PC-9 (cell line): ENCODE measurements around the gene ATM. TPM values are rescaled to one million over a fixed set of nuclear protein-coding genes. Genes with fewer than 3 reads are reported as not detected.
"Not testable (repeated sequence)": the region's sequence is repeated elsewhere in the genome, so short reads cannot be mapped to it uniquely, and the experiment has no call there.

Experiments used
- BruUV-seq: library from RNA; stranded (reverse); fragments of 400-500 nt; replicated peaks from 2 replicates; lab custom pipeline; 2021; lab: Mats Ljungman, UMichigan
- CTCF ChIA-PET: fragments of 300-600 bp; sonication (Branson Sonifier 250); formaldehyde crosslinking; loops from one replicate; lab custom pipeline; 2022; ENCODE audit warnings: antibody characterized with exemption; lab: Charles Lee
- POLR2A ChIA-PET: fragments of 300-600 bp; sonication (Branson Sonifier 250); formaldehyde crosslinking; loops from one replicate; lab custom pipeline; 2022; ENCODE audit warnings: antibody characterized with exemption; ENCODE audit not compliant: unreplicated experiment; lab: Charles Lee
- DNase-seq, 2 experiments: peaks; one replicate each; pipeline versions ENCODE4 v3.0.0 to v3.0.0-alpha.2; 2015 to 2022; ENCODE audit warnings: mixed read lengths in 1 of 2
- H2AFZ ChIP-seq: fragments of 200-600 bp; sonication (generic); 2 replicates; pipeline ENCODE4 v1.8.1; 2017; ENCODE audit warnings: antibody characterized with exemption
- H3F3A ChIP-seq: fragments of 200-600 bp; sonication (generic); 2 replicates; pipeline ENCODE4 v1.8.1; 2017; ENCODE audit warnings: antibody characterized with exemption, mild to moderate bottlenecking, low read depth; ENCODE audit not compliant: insufficient read depth
- H3K27ac ChIP-seq: fragments of 200-600 bp; sonication (generic); 2 replicates; pipeline ENCODE4 v1.6.1; 2016; ENCODE audit warnings: mixed run types
- H3K27me3 ChIP-seq: fragments of 200-600 bp; sonication (generic); 2 replicates; pipeline ENCODE4 v1.6.1; 2016; ENCODE audit warnings: low read depth, mixed run types; ENCODE audit not compliant: insufficient read depth
- H3K36me3 ChIP-seq: fragments of 200-600 bp; sonication (generic); 2 replicates; pipeline ENCODE4 v1.6.1; 2016; ENCODE audit warnings: low read depth, mixed run types
- H3K4me1 ChIP-seq: fragments of 200-600 bp; sonication (generic); replicated peaks from 2 replicates; pipeline ENCODE4 v1.6.1; 2016; ENCODE audit warnings: mixed run types; ENCODE audit not compliant: insufficient read depth
- H3K4me2 ChIP-seq: fragments of 200-600 bp; sonication (generic); 2 replicates; pipeline ENCODE4 v1.6.1; 2017; ENCODE audit warnings: mixed run types
- H3K4me3 ChIP-seq: fragments of 200-600 bp; sonication (generic); 2 replicates; pipeline ENCODE4 v1.6.1; 2016; ENCODE audit warnings: mixed run types
- H3K79me2 ChIP-seq: fragments of 200-600 bp; sonication (generic); 2 replicates; pipeline ENCODE4 v1.6.1; 2017; ENCODE audit warnings: low read depth, mixed run types
- H3K9me2 ChIP-seq: fragments of 200-600 bp; sonication (generic); 2 replicates; pipeline ENCODE4 v1.8.1; 2017; ENCODE audit warnings: mild to moderate bottlenecking; ENCODE audit not compliant: insufficient read depth
- H3K9me3 ChIP-seq: fragments of 200-600 bp; sonication (generic); 2 replicates; pipeline ENCODE4 v1.8.1; 2016; ENCODE audit warnings: low read depth; ENCODE audit not compliant: insufficient read depth
- H4K20me1 ChIP-seq: fragments of 200-600 bp; sonication (generic); 2 replicates; pipeline ENCODE4 v1.8.1; 2017; ENCODE audit not compliant: insufficient read depth
- EZH2 ChIP-seq: fragments of 200-600 bp; sonication (generic); IDR thresholded peaks from 2 replicates; pipeline ENCODE4 v1.8.0; 2017; ENCODE audit warnings: antibody characterized with exemption, low read depth
- intact Hi-C: fragments of 100-400 bp; cut with micrococcal nuclease; formaldehyde crosslinking; loops from one replicate; pipeline ENCODE4 v1.10.0; 2022; ENCODE audit not compliant: unreplicated experiment
- total RNA-seq: library from RNA; stranded (reverse); gene quantifications from 2 replicates; pipeline ENCODE4 v1.2.3, GENCODE V29; 2021
- TF ChIP-seq, protein P1 (sequence below): fragments of 200-600 bp; sonication (generic); conservative IDR thresholded peaks from 2 replicates; pipeline ENCODE4 v1.6.1; 2017; ENCODE audit warnings: mixed run types, antibody characterized with exemption, mild to moderate bottlenecking, moderate library complexity

ATM gene
- total RNA-seq, 1 experiment from 2014 or later = 36.3 TPM

DNA sequence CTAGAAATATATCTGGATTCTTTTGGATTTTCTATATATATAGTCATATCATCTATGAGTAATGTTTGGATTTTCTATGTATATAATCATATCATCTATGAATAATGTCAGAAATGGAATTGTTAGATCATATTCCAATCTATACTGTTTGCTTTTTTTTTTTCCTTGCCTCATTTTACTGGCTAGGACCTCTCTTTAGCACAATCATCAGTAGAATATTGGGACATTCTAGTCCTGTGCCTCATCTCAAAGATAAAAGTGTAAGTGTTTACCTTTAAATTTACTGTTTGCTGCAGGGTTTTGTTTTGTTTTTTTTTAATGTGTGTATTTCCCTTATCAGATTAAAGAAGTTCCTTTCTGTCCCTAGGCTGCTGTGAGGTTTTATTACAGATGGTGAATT lies 147.4 kb downstream of the ATM start:
- H3F3A ChIP-seq = no peaks in the 10 kb centered on the region
- TF ChIP-seq EZH2 = no peak
- TF ChIP-seq, protein P1, sequence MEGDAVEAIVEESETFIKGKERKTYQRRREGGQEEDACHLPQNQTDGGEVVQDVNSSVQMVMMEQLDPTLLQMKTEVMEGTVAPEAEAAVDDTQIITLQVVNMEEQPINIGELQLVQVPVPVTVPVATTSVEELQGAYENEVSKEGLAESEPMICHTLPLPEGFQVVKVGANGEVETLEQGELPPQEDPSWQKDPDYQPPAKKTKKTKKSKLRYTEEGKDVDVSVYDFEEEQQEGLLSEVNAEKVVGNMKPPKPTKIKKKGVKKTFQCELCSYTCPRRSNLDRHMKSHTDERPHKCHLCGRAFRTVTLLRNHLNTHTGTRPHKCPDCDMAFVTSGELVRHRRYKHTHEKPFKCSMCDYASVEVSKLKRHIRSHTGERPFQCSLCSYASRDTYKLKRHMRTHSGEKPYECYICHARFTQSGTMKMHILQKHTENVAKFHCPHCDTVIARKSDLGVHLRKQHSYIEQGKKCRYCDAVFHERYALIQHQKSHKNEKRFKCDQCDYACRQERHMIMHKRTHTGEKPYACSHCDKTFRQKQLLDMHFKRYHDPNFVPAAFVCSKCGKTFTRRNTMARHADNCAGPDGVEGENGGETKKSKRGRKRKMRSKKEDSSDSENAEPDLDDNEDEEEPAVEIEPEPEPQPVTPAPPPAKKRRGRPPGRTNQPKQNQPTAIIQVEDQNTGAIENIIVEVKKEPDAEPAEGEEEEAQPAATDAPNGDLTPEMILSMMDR = no peak
- H3K9me3 ChIP-seq = no peaks in the 10 kb centered on the region; the same call in 1 of the 2 replicates
- H3K4me1 ChIP-seq = no peaks in the 10 kb centered on the region
- no peaks in the 10 kb centered on the region for H3K27me3 ChIP-seq
- no peaks in the 10 kb centered on the region for H3K36me3 ChIP-seq
- no peak overlapping the region for H2AFZ ChIP-seq
- H4K20me1 ChIP-seq = no peaks in the 10 kb centered on the region
- no peak overlapping the region for H3K4me3 ChIP-seq
- ChIA-PET POLR2A (no interaction called here), CTCF (no interaction called here)
- H3K27ac ChIP-seq = no peak overlapping the region
- DNase-seq = no peak
- no peaks in the 10 kb centered on the region for H3K79me2 ChIP-seq
- no TSS peak for BruUV-seq
- intact Hi-C loops = no loop called here
- H3K9me2 ChIP-seq = no peaks in the 10 kb centered on the region
- H3K4me2 ChIP-seq = no peak overlapping the region

DNA sequence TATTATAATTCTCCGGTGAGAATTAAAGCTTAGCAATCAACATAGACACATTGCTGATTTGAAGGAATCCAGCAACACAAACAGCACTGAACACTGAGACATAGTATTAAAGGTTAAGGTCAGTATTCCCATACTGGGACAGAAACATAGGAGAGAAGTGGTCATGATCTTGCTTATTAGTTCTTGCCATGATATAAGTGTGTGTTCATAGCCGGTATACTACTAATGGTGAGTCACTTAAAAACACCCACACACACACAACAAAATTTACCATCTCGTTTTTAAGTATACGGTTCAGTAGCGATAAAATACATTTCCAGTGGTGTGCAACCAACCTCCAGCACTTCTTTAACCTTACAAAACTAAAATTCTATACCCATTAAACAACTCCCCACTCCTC lies 148.1 kb downstream of the ATM start:
- no TSS peak for BruUV-seq
- no peak overlapping the region for H3K4me2 ChIP-seq
- H3F3A ChIP-seq = no peaks in the 10 kb centered on the region
- no peak overlapping the region for H2AFZ ChIP-seq
- H3K4me1 ChIP-seq = no peaks in the 10 kb centered on the region
- no peak overlapping the region for H3K4me3 ChIP-seq
- intact Hi-C loops = no loop called here
- no peaks in the 10 kb centered on the region for H3K36me3 ChIP-seq
- no peaks in the 10 kb centered on the region; the same call in 1 of the 2 replicates for H3K9me3 ChIP-seq
- no peaks in the 10 kb centered on the region for H3K9me2 ChIP-seq
- CTCF ChIA-PET = no interaction called here
- H3K27me3 ChIP-seq = no peaks in the 10 kb centered on the region
- DNase-seq = no peak
- H4K20me1 ChIP-seq = no peaks in the 10 kb centered on the region
- no peak for TF ChIP-seq EZH2
- TF ChIP-seq, protein P1 = no peak
- H3K27ac ChIP-seq = no peak overlapping the region
- POLR2A ChIA-PET = no interaction called here
- no peaks in the 10 kb centered on the region for H3K79me2 ChIP-seq

DNA sequence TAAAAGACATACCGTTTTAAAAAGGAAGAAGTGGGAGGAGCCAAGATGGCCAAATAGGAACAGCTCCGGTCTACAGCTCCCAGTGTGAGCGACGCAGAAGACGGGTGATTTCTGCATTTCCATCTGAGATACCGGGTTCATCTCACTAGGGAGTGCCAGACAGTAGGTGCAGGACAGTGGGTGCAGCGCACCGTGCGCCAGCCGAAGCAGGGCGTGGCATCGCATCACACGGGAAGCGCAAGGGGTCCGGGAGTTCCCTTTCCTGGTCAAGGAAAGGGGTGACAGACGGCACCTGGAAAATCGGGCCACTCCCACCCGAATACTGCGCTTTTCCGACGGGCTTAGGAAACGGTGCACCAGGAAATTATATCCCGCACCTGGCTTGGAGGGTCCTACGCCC lies 150.6 kb downstream of the ATM start:
- H3K9me2 ChIP-seq, H3K9me3 ChIP-seq, intact Hi-C loops, POLR2A ChIA-PET, H3K27ac ChIP-seq, H3K4me1 ChIP-seq, DNase-seq, H2AFZ ChIP-seq, BruUV-seq, H3K79me2 ChIP-seq, H3K4me2 ChIP-seq, H3F3A ChIP-seq, H3K4me3 ChIP-seq, H3K27me3 ChIP-seq, H4K20me1 ChIP-seq, H3K36me3 ChIP-seq, CTCF ChIA-PET: not testable (repeated sequence)

DNA sequence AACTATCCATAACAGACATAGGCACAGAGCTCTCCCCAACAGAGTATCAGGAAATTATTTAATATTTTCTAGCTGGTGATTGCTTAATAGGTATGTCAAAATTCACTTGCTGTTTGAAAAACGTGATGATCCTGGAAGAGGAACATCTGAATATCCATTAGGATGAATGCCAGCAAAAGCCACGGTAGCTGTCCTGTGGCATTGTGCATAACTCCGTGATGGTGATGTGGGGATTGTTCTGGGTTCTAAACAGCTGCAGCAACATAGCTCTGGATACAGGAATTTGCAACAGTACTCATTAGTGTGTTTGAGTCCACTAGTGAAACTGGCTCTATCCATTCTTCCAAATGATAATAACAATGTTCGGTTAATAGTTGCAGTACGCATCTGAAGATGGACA lies 165.7 kb downstream of the ATM start:
- Histone ChIP-seq H3K79me2 (no peaks in the 10 kb centered on the region), H3K9me2 (no peaks in the 10 kb centered on the region; the same call in 1 of the 2 replicates), H2AFZ (no peak overlapping the region), H3K27ac (no peak overlapping the region), H3K27me3 (no peaks in the 10 kb centered on the region), H3K4me1 (no peaks in the 10 kb centered on the region), H3K9me3 (no peaks in the 10 kb centered on the region), H3F3A (no peaks in the 10 kb centered on the region), H4K20me1 (no peaks in the 10 kb centered on the region), H3K36me3 (no peaks in the 10 kb centered on the region), H3K4me2 (no peak overlapping the region), H3K4me3 (no peak overlapping the region)
- DNase-seq = no peak
- intact Hi-C loops = no loop called here
- BruUV-seq = no TSS peak
- ChIA-PET CTCF (no interaction called here), POLR2A (no interaction called here)
- TF ChIP-seq EZH2 = no peak
- TF ChIP-seq, protein P1 = no peak
